Skeletal muscle tissue (tissue), 4 donors: ENCODE data around the gene RETREG1. TPM values are rescaled to one million over a fixed set of nuclear protein-coding genes. Genes with fewer than 3 reads are reported as not detected.
"Not testable (repeated sequence)": the region's sequence is repeated elsewhere in the genome, so short reads cannot be mapped to it uniquely, and the experiment has no call there.

Source experiments
- H3K27ac ChIP-seq: one replicate; pipeline ENCODE4 v1.7.0; 2013; ENCODE audit warnings: mild to moderate bottlenecking, low read depth, low read length, inconsistent platforms
- H3K27me3 ChIP-seq, 3 donors: one replicate each; pipeline ENCODE4 v1.7.0; 2013; ENCODE audit warnings: low read length in 3 of 3; ENCODE audit not compliant: control insufficient read depth in 3 of 3, insufficient read depth in 3 of 3
- H3K36me3 ChIP-seq, 3 donors: one replicate each; pipeline ENCODE4 v1.7.0; 2013; ENCODE audit warnings: low read length in 3 of 3; ENCODE audit not compliant: control insufficient read depth in 3 of 3, insufficient read depth in 3 of 3
- H3K4me1 ChIP-seq, 3 donors: one replicate each; pipeline ENCODE4 v1.7.0; 2013; ENCODE audit warnings: low read length in 3 of 3, mild to moderate bottlenecking in 3 of 3; ENCODE audit not compliant: control insufficient read depth in 3 of 3, insufficient read depth in 3 of 3
- H3K4me3 ChIP-seq, 3 donors: one replicate each; pipeline ENCODE4 v1.7.0; 2013; ENCODE audit warnings: low read length in 3 of 3
- H3K9ac ChIP-seq, 3 donors: one replicate each; pipeline ENCODE4 v1.7.0; 2013; ENCODE audit warnings: low read length in 3 of 3, mild to moderate bottlenecking in 3 of 3, moderate library complexity in 2 of 3, low read depth in 1 of 3
- H3K9me3 ChIP-seq, 3 donors: one replicate each; pipeline ENCODE4 v1.7.0; 2013; ENCODE audit warnings: low read length in 3 of 3; ENCODE audit not compliant: control insufficient read depth in 3 of 3
- total RNA-seq: library from RNA; depleted of rRNA; stranded (reverse); fragments of >200 nt; gene quantifications from one replicate; pipeline ENCODE4 v1.2.3, GENCODE V29; 2014
- donor health status: Osteomylitis.

RETREG1 gene
- total RNA-seq, 1 donor from 2014 or later, result 61.1 TPM

DNA sequence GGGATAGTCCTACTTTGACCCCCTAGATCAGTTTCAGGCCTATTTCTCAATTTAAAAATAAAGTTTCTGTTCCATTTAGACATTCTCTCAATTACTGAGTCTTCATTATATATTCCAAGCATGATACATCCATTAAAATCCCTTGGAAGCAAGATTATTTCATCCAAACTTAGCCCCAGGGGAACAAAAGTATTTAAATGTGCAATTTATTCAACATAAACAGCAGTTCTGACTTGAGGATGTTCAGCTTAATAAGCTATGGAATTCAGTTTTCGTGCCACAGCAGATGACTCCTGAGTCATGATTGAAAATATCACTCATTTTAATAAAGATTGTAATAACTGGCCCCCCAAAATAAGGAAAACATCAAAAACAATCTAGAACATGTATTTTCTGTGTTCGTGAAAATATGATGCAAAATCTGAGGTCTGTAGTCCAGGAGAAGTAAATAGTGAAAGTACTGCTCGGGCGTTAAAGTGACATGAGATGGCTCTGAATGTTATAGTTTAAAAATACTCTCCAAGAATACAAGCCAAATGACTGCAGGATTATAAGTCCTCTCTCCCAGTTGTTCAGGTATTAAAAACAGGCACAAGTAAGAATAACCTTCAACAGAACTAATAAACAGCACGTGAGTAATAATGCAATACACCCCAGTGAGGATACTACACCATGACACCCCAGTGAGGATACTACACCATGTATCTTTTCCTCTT lies 67.1 kb downstream of the RETREG1 start:
- peak overlapping the region; percentile 90 for H3K27ac ChIP-seq
- peaks cover 39 to 60% (median 48%) of the 10 kb centered on the region in 3 donors for H3K4me1 ChIP-seq
- H3K4me3 ChIP-seq, result peak overlapping the region; percentile 23 to 50 (median 45)
- H3K9me3 ChIP-seq, result no peaks in the 10 kb centered on the region
- no peaks in the 10 kb centered on the region for H3K27me3 ChIP-seq
- no peaks in the 10 kb centered on the region for H3K36me3 ChIP-seq
- H3K9ac ChIP-seq, result peak overlapping the region; percentile 41 to 63 (median 47)

DNA sequence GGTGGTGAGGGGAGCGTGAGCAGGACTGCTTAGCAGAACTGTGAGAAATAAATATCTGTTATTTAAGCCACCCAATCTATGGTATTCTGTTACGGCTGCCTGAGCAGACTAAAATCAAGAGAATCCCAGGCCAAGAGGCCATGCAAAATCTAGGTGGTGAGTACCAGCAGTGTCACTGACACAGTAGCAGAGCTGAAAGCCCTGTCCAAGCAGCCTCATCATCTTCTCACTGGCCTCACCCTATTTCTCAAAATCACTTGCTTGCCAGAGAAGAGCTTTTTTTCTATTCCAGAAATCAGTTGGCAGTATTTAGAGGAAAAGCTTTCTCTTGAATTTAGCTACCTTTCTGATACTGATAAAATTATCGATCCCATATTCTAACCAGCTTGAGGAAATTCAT lies 68.0 kb downstream of the RETREG1 start:
- H3K36me3 ChIP-seq, result no peaks in the 10 kb centered on the region
- H3K9ac ChIP-seq, result peak overlapping the region in 1 of 3 donors; percentile 11
- H3K27me3 ChIP-seq, result no peaks in the 10 kb centered on the region
- H3K4me3 ChIP-seq, result peak overlapping the region in 1 of 3 donors; percentile 9
- H3K4me1 ChIP-seq, result peaks cover 40 to 61% (median 53%) of the 10 kb centered on the region in 3 donors
- H3K27ac ChIP-seq, result peak overlapping the region; percentile 90
- no peaks in the 10 kb centered on the region for H3K9me3 ChIP-seq

DNA sequence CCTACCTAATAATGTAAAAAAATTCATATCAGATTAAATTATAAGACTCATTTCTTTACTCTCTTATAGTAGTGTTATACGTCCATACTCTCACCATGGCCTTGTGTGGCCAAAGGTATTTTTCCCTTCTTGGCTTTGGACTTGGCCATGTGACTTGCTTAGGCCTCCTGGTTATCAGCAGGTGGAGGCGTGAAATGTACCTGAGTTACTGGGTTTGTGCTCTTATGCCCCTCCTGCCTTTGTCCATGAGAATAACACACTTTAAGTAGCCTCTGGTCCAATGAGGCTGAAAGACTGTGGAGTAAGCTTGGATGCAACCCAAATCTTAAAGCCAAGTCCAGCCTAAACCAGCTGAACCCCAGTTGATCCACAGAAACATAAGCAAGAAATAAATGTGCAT lies 68.7 kb downstream of the RETREG1 start:
- H3K4me1 ChIP-seq, result peaks cover 40 to 61% (median 53%) of the 10 kb centered on the region in 3 donors
- H3K9me3 ChIP-seq, result no peaks in the 10 kb centered on the region
- no peak overlapping the region for H3K9ac ChIP-seq
- no peaks in the 10 kb centered on the region for H3K36me3 ChIP-seq
- no peak overlapping the region for H3K4me3 ChIP-seq
- H3K27ac ChIP-seq, result peak overlapping the region; percentile 90
- no peaks in the 10 kb centered on the region for H3K27me3 ChIP-seq

DNA sequence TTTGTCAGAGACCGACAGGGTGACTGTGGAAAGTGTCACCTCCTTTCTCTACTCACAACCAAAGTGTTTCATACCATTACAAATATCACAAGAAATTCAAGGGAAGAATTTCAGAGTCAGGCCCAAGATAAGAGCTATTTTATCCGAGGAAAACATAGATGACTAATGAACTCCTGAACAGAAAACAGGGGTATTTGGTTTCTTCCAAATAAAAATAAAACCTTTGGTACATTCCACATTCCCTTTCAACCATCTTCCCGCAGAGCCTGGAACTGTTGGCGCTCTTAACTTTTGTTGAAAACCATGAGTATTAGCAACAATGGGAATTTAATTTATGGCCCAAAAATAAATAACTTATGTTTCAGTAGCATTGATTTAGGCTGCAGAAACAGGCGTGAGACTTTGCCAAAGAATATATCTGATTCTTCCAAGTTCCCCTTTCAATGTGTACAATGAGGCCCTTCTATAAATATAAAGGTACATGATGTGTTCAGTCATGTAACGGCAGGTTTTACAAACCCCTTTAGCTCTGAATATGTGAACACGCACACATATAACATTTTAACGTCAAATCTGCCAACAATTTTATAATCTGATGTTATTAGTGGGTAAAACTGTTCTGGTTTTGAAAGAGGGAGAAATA lies 69.5 kb downstream of the RETREG1 start:
- H3K27me3 ChIP-seq, result no peaks in the 10 kb centered on the region
- H3K9me3 ChIP-seq, result no peaks in the 10 kb centered on the region
- H3K4me3 ChIP-seq, result peak overlapping the region in 1 of 3 donors; percentile 6
- H3K36me3 ChIP-seq, result no peaks in the 10 kb centered on the region
- peak overlapping the region in 2 of 3 donors; percentile 10 to 54 for H3K9ac ChIP-seq
- peaks cover 37 to 58% (median 49%) of the 10 kb centered on the region in 3 donors for H3K4me1 ChIP-seq
- H3K27ac ChIP-seq, result peak overlapping the region; percentile 90

DNA sequence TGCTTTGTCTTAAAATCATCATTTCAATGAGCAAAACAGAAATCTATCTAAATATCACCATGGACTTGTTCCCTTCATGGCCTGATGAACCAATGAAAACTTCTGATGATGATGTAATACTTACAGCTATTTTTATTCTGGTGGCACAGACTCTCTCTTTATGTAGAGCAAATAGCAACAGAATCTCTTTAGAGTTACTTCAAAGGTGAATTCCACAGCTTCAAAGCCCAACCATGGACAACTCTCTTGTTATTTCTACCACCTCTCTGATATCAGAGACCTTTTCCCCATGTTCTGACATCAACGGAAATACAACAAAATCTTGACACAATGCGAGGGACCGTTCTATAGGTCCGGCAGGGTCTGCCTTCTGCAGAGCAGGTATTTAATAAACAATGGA lies 70.1 kb downstream of the RETREG1 start:
- Histone ChIP-seq H3K4me3 (peak overlapping the region in 1 of 3 donors; percentile 6), H3K36me3 (no peaks in the 10 kb centered on the region), H3K27me3 (no peaks in the 10 kb centered on the region), H3K9me3 (no peaks in the 10 kb centered on the region), H3K4me1 (peaks cover 32 to 52% (median 43%) of the 10 kb centered on the region in 3 donors), H3K27ac (peak overlapping the region; percentile 90), H3K9ac (peak overlapping the region in 2 of 3 donors; percentile 10 to 54)

DNA sequence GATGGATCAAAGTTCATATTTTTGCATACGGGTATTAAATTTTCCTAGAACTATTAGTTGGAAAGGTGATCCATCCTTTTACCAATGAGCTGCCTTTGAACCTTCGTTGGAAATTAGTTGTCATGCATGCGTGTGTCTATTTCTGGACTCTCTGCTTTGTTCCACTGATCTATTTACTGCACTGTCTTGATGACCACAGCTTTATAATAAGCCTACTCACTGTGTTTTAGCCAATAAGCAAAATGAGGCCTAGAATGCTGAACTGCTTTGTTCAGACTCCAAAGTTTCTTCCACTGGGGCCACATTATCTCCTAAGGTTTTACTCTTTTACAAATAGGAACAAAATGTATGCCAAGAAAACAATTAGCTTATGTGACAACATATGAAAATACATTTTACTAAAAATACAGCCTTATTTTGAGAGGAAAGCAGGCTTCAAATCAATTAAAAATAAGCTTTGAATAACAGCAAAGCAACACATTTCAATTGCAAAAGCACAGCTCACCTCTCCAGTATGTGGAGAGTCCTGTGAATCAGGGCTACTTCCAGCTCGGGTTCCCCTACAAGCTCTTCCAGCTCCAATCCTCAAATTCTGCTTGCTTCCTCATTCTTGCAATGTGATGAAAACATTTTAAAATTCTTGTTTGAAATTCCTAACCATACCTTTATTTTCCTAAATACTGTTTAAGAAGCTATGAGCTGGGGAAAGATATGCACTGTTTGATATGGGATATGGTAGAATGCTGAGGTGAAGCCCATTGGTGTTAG lies 72.0 kb downstream of the RETREG1 start:
- Histone ChIP-seq H3K9me3 (no peaks in the 10 kb centered on the region), H3K4me1 (peaks cover 33 to 54% (median 44%) of the 10 kb centered on the region in 3 donors), H3K27me3 (no peaks in the 10 kb centered on the region), H3K36me3 (no peaks in the 10 kb centered on the region), H3K27ac (peak overlapping the region; percentile 90), H3K9ac (peak overlapping the region; percentile 22 to 78 (median 35)), H3K4me3 (no peak overlapping the region)

DNA sequence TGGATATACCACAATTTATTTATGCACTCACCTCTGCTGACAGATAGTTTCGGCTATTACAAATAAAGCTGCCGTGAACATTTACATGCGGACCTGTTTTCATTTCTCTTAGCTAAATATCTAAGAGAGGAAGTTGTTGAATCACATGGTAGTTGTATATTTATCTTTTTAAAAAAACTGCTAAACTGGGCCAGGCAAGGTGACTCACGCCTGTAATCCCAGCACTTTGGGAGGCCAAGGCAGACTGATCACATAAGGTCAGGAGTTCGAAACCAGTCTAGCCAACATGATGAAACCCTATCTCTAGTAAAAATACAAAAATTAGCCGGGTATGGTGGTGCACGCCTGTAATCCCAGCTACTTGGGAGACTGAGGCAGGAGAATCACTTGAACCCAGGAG lies 73.6 kb downstream of the RETREG1 start:
- not testable (repeated sequence) for H3K36me3 ChIP-seq, H3K9ac ChIP-seq, H3K4me3 ChIP-seq, H3K27me3 ChIP-seq, H3K9me3 ChIP-seq
- H3K4me1 ChIP-seq, result peaks cover 29 to 52% (median 48%) of the 10 kb centered on the region in 3 donors
- H3K27ac ChIP-seq, result peak overlapping the region; percentile 90

DNA sequence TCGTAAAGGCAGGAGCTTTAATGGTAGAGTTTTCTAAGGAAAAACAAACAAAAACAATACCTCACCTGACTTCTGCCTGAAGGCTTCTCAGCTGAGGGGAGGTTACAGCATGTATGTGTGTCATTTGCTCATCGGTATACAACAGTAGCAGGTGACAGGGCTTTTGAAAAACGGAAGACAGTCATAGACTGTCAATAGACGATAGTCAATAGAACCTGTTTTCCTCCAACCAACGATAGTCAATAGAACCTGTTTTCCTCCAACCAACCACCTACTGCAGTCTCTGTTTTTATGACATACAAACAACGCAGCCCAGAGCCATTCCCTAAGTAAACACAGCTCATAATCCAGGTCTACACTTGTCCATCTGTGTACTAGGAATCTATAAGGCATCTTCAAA lies 74.6 kb downstream of the RETREG1 start:
- Histone ChIP-seq H3K36me3 (no peaks in the 10 kb centered on the region), H3K9ac (no peak overlapping the region), H3K9me3 (no peaks in the 10 kb centered on the region), H3K27ac (peak overlapping the region; percentile 90), H3K27me3 (no peaks in the 10 kb centered on the region), H3K4me3 (no peak overlapping the region), H3K4me1 (peaks cover 34 to 54% (median 48%) of the 10 kb centered on the region in 3 donors)

DNA sequence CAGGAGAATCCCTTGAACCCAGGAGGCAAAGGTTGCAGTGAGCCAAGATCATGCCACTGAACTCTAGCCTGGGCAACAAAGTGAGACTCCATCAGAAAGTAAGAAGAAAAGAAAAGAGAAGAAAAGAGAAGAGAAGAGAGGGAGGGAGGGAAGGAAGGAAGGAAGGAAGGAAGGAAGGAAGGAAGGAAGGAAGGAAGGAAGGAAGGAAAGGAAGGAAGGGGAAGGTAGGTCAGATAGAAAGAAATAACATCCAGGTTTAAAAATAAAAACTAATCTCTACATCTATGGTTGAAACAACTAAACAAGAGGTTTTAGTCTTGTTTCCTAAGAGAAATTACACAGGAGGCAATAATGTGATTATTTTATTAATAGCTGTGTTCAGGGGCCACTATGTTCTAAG lies 75.2 kb downstream of the RETREG1 start:
- peak overlapping the region; percentile 99 for H3K27ac ChIP-seq
- H3K27me3 ChIP-seq, H3K4me3 ChIP-seq, H3K9me3 ChIP-seq, H3K36me3 ChIP-seq, H3K9ac ChIP-seq: not testable (repeated sequence)
- peaks cover 38 to 56% (median 48%) of the 10 kb centered on the region in 3 donors for H3K4me1 ChIP-seq
